CD4-positive, alpha-beta T cell treated with Interleukin-4 for 4 hours (primary cell): ENCODE measurements around the gene COMMD2.

Source experiments
- DNase-seq: peaks from one replicate; pipeline ENCODE4 v3.0.0-alpha.2; 2020

The COMMD2 gene

DNA sequence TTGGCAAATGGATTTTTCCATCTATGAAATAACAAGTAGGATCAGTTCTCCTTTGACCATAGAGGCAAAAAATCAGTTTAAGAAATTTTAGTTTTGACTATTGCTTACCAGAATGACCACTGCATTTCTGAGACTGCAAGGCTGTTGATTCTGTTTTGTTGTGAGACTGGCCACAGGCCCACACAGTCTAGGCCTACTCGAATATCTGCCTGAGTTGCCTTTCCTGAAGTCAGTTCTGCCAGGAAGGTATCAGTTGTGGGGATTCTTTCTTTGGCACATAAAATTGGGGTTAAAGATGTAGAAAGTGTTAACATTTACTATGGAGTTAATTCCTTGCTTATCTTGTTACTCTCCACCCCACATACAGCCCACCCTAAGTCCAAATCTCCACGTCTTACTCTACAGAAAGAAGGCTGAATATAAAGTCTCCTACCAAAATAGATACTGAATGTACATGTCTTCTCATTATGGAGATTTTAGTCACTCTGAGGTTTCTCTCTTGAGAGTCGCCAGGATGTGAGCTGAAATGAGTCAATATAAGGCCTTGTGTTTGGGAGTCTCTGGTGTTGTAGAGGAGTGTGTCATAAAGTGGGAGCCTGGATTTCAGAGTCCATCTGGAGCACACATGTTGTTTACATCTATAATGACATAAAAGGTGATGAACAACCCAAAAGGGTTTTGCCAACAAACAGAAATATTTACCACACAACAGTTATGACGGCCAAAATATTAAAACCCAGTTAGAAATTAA, 49.4 kb downstream of the COMMD2 start:
- no peak for DNase-seq

DNA sequence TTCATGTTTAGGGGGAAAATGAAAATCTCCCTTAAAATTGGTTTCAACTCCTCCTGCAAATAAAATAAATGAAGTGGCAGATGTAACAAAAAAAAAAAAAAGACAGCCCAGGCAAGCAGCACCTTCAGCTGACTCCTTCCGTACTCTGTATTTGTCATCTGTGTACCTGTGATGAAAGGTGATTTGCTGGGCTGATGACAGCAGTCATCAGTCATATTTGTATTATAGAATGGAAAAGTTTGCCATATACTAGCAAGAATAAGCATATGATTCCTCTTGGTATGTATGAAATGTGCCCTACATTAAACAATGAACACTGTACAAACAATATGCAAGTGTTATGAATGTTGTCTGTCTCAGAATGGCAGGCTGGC, 50.3 kb downstream of the COMMD2 start:
- peak; percentile 8 for DNase-seq

- peak; percentile 19 for DNase-seq
Observed at GRCh38 chr3:149701206-149701976, 50.9 kb downstream of the COMMD2 start.
